ENCODE measurements around the gene PIP4K2C.
"Not testable (repeated sequence)": the region's sequence is repeated elsewhere in the genome, so short reads cannot be mapped to it uniquely, and the experiment has no call there.

The PIP4K2C gene

GRCh38 chr12:57583008-57583831 is 7.8 kb upstream of the PIP4K2C start:
- intact Hi-C loops (cut with DNase I), result loop anchor here (1.0 to 5.0 kb wide), 3 partner anchors 38 to 154 kb away; partner anchors contain the start of genes AGAP2 and OS9
- DNase-seq, result peak in 6 of 10 donors; percentile 40 to 91 (median 67)

- DNase-seq, result no peak
- intact Hi-C loops (cut with DNase I), result loop anchor here (5.0 kb wide), 2 partner anchors 108 to 153 kb away; partner anchors contain the start of genes AGAP2 and OS9
These were observed 6.9 kb upstream of the PIP4K2C start for GRCh38 chr12:57584050-57584449.

DNA sequence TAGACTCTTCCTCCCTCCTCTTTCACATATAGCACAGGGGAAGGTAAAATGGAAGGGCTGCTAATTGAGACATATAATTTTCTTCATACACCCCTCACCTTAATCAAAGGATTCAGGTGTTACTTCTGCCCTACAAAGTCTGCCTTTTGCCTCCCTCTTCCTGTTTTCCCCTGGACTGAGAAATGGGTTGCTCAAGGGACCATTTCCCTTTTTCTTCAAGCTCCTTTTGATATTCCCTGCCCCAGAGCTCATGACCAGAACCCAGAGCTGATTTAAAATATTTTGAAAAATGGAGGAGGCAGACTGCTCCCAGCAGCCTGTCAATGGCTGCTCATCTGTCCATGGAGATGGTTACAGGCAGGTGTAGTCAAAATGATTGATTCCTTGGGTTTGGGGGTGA is 6.3 kb upstream of the PIP4K2C start:
- intact Hi-C loops (cut with DNase I), result loop anchor here (5.0 kb wide), 2 partner anchors 108 to 153 kb away; partner anchors contain the start of genes AGAP2 and OS9

GRCh38 chr12:57585156-57585555 is 5.8 kb upstream of the PIP4K2C start:
- DNase-seq, result no peak
- intact Hi-C loops (cut with DNase I), result no loop called here

More for the DNA sequence above, 6.3 kb upstream of the PIP4K2C start:
- no peak for DNase-seq

DNA sequence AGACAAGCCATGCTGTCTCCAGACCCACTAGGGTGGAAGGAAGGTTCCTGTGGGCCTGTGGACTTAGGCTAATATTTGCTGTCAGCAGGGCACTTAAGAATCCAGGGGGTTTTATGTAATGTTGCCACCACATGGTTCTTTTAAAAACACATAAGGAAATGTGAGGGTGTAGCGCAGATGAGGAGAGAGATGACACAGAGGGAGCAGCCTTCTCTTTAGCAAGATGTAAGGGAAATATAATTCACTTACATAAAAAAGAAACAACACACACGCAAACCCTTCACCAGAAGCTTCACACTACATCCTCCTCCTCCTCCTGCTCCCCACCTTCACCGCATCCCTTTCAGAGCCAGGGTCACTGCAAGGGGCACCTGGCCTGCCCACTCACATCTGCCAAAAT is 4.9 kb upstream of the PIP4K2C start:
- DNase-seq, result peak in 1 of 10 donors; percentile 79
- intact Hi-C loops (cut with DNase I), result no loop called here

- intact Hi-C loops (cut with DNase I), result no loop called here
- peak in 1 of 10 donors; percentile 11 for DNase-seq
These were observed 4.1 kb upstream of the PIP4K2C start for GRCh38 chr12:57586832-57587429.

GRCh38 chr12:57588951-57589610 is 1.9 kb upstream of the PIP4K2C start:
- intact Hi-C loops (cut with DNase I), result not testable (repeated sequence)
- DNase-seq, result peak in 1 of 10 donors; percentile 22

- intact Hi-C loops (cut with DNase I), result no loop called here
- DNase-seq, result no peak
These were observed 521 bp upstream of the PIP4K2C start for GRCh38 chr12:57590479-57590863.

DNA sequence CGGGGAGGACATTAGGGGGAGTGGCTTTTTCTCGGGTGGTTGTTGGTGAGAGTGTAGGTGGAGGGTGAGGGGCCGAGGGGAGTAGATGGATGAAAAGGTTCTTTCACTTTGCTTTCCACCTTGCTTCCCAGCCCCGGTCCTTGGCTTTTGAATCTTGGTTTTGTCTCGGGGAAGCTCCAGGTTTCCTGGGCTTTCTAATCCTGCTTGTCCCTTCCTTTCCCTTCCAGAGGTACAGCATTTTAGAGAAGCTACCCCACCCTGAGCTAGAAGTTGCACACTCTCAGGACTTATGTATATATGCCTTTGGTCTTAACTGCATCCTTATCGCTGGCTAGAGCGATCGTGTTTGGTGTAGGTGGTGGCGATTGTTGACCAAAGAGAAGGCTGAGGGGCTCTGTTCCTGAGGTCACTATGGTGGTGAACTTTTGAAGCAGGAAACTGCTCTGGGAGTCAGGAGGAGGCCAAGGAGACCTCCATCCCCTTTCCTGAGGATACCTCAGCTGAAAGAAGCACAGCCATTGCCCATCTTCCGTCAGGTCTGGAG is 862 bp downstream of the PIP4K2C start:
- intact Hi-C loops (cut with DNase I), result no loop called here
- no peak for DNase-seq

DNA sequence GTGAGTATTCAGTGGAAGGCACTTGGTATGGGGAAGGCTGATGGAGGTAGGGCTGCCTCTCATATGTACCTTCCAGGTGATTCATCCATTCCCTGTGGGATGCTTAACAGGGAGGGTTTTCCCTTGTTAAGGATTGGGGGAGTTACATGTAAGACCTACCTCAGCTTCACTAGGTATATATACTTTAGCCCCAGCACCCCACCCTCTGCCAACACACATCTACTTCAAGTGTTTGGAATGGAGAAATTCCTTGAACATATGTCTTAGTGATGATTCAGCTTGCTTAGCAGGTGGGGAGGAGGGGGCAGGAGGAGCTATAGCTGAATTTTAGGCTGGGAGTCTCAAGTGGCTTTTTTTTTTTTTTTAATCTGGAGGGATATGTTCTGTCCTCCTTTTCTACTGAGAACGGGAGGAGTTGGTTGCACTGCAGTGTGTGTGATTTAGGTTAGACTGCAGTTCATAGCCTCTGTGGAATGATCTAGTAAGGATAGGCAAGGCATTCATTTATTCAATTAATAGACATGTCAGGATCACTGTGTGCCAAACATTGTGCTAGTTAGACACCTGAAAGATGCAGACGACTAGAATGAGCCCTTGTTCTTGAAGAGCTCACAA is 1.7 kb downstream of the PIP4K2C start:
- intact Hi-C loops (cut with DNase I), result no loop called here

GRCh38 chr12:57593187-57593586 is 2.2 kb downstream of the PIP4K2C start:
- intact Hi-C loops (cut with DNase I), result no loop called here
- no peak for DNase-seq

More for the DNA sequence above, 1.7 kb downstream of the PIP4K2C start:
- peak in 1 of 10 donors; percentile 36 for DNase-seq

GRCh38 chr12:57600395-57600794 is 9.4 kb downstream of the PIP4K2C start:
- intact Hi-C loops (cut with DNase I), result no loop called here
- no peak for DNase-seq

- intact Hi-C loops (cut with DNase I), result no loop called here
- DNase-seq, result no peak
These were observed 11.6 kb downstream of the PIP4K2C start for GRCh38 chr12:57602544-57602943.

- DNase-seq, result peak in 1 of 10 donors; percentile 22
- intact Hi-C loops (cut with DNase I), result no loop called here
These were observed 12.3 kb downstream of the PIP4K2C start for GRCh38 chr12:57603324-57603723.

DNA sequence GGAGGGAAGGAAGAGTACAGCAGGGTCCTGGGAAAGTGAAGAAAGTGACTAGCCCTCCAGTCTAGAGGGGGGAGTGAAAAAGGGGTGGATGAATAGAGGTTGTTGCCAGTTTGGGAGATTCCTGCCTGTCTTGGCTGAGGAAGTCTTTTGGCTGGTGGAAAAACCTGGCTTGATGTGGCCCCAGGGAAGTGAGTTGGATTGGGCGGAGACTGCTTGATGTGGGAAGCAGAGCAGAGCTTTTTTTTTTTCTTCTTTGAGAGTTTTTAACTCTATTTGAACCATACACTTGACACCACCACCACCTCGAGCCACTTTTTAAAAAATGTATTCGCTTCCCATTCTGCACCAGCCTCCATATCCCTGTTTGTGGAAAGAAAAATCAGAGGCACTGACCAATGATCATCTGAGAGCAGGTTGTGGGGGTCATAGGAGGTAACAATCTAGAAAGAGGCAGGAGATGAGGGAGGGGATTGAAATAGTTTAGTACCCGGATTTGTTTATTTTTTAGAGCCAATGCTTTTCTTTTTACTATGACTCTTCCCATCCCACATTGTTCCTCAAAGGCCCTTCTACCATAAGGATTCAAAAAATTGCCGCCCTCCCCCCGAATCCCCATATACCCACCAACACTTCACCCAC is 12.9 kb downstream of the PIP4K2C start:
- DNase-seq, result peak in 6 of 10 donors; percentile 44 to 92 (median 60)
- intact Hi-C loops (cut with DNase I), result no loop called here

GRCh38 chr12:57604454-57604991 is 13.5 kb downstream of the PIP4K2C start, which contains the start of gene DTX3:
Gene DTX3 (plus strand): TSS chr12:57604824. CDS start chr12:57606518, 1,694 bp downstream.
- intact Hi-C loops (cut with DNase I), result no loop called here
- peak; percentile 58 to 96 (median 78) for DNase-seq

DNA sequence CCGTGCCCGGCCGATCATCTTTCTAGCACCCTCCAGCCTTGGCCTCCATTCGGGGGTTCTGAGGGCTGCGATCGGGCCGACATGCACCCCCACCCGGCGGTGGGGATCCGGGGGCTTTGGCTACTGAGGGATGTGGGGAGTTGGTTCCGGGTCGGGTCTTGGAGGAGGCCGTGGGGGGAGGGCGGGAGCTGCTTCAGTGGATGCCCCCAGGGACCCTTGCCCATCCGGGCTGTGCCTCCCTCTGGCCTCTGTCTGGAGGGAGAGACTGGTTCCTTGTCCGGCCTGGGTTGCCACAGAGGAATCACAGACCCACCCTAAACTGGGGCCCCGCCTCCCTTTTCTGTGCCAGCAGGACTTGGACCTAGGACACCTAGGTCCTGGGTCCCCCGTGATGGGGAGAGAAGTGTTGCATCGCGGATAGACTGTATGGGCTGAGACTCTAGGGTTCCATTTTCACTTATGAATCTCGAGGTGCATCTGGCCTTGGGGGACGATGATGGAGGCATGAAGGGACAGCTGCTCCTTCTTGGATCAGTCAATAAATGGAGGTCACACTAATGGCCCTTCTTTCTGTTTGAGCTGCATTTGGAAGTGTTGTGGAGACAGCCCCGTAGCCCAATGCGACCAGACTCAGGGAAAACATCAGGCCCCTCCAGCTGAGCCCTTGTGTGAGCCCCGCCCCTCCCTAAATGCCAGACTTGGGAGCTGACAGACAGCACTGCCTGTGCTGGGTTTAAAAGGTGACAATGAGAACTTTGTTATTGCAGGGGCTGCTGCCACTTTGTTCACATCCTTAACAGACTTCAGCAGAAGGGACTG is 14.2 kb downstream of the PIP4K2C start:
- peak in 1 of 10 donors; percentile 62 for DNase-seq
- intact Hi-C loops (cut with DNase I), result no loop called here

DNA sequence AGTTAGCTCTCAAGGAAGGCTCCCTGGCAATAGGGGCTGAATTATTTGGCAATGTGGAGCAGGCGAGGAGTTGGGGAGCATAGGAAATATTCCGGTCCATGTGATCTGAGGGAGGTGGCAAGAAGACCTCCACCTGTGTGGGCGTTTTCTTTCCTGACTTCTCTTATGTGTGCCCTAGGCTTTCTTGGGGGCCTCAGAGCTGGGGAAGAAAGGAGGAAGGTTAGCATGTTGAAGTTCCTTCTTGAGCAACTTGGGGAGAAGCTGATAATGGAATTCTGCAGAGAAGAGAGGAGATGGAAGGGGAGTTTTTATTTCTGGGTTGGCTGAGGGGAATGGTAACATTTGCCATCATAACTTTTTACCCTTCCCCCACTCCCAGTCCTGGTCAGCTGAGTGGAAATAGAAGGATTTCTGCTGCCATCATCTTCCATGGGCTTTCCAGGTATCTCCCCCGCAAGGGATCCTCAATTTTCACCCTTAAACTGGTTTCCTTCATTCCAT is 14.9 kb downstream of the PIP4K2C start:
- peak in 1 of 10 donors; percentile 10 for DNase-seq
- intact Hi-C loops (cut with DNase I), result no loop called here
